ENCODE data around the gene LRATD1.

DNA sequence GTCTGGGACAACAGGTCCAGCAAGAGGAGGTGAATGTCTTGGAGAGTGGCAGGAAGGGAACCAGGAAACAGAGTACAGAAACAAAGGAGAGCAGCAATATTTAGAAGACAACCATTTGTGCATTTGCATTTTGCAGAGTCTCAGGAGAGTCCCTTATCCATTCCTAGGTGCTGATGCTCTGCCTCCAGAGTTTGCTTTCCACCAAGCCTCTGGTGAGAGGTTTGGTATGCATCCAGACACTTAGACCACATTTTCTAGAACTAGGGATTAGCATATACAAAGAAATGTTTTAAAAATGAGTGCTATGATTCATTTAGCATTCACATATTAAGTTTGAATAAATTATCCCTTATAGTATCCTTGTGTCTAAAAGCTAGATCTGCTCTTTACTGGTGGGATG is 18.5 kb upstream of the LRATD1 start:
- TF ChIP-seq, protein P1, sequence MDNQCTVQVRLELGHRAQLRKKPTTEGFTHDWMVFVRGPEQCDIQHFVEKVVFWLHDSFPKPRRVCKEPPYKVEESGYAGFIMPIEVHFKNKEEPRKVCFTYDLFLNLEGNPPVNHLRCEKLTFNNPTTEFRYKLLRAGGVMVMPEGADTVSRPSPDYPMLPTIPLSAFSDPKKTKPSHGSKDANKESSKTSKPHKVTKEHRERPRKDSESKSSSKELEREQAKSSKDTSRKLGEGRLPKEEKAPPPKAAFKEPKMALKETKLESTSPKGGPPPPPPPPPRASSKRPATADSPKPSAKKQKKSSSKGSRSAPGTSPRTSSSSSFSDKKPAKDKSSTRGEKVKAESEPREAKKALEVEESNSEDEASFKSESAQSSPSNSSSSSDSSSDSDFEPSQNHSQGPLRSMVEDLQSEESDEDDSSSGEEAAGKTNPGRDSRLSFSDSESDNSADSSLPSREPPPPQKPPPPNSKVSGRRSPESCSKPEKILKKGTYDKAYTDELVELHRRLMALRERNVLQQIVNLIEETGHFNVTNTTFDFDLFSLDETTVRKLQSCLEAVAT (IDR thresholded peaks at IDR 0.05): no peak
- TF ChIP-seq POLR2A (conservative IDR thresholded peaks at IDR 0.05): no peak
- no peak for TF ChIP-seq KLF1 (tag; IDR thresholded peaks at IDR 0.05)
- TF ChIP-seq NFE2 (IDR thresholded peaks at IDR 0.05; ENCODE audit: low read depth): no peak
- no peak for TF ChIP-seq EP300 (IDR thresholded peaks at IDR 0.05; ENCODE audit: low read length)
- no peak for TF ChIP-seq ATF1 (CRISPR knock-in tag; IDR thresholded peaks at IDR 0.05)
- TF ChIP-seq ATF1 (tag; IDR thresholded peaks at IDR 0.05): no peak
- no peak for TF ChIP-seq TAF15 (IDR thresholded peaks at IDR 0.05; ENCODE audit: low read depth, low read length)
- TF ChIP-seq HMG20B (CRISPR knock-in tag; IDR thresholded peaks at IDR 0.05): no peak
- TF ChIP-seq, protein P2, sequence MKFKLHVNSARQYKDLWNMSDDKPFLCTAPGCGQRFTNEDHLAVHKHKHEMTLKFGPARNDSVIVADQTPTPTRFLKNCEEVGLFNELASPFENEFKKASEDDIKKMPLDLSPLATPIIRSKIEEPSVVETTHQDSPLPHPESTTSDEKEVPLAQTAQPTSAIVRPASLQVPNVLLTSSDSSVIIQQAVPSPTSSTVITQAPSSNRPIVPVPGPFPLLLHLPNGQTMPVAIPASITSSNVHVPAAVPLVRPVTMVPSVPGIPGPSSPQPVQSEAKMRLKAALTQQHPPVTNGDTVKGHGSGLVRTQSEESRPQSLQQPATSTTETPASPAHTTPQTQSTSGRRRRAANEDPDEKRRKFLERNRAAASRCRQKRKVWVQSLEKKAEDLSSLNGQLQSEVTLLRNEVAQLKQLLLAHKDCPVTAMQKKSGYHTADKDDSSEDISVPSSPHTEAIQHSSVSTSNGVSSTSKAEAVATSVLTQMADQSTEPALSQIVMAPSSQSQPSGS (CRISPR knock-in tag; IDR thresholded peaks at IDR 0.05): no peak
- no peak for TF ChIP-seq ETV5 (CRISPR knock-in tag; IDR thresholded peaks at IDR 0.05; ENCODE audit: low read depth)
- no peak for TF ChIP-seq SREBF1 (IDR thresholded peaks at IDR 0.05; ENCODE audit: borderline replicate concordance, low read depth, low read length)
- TF ChIP-seq, protein P3, sequence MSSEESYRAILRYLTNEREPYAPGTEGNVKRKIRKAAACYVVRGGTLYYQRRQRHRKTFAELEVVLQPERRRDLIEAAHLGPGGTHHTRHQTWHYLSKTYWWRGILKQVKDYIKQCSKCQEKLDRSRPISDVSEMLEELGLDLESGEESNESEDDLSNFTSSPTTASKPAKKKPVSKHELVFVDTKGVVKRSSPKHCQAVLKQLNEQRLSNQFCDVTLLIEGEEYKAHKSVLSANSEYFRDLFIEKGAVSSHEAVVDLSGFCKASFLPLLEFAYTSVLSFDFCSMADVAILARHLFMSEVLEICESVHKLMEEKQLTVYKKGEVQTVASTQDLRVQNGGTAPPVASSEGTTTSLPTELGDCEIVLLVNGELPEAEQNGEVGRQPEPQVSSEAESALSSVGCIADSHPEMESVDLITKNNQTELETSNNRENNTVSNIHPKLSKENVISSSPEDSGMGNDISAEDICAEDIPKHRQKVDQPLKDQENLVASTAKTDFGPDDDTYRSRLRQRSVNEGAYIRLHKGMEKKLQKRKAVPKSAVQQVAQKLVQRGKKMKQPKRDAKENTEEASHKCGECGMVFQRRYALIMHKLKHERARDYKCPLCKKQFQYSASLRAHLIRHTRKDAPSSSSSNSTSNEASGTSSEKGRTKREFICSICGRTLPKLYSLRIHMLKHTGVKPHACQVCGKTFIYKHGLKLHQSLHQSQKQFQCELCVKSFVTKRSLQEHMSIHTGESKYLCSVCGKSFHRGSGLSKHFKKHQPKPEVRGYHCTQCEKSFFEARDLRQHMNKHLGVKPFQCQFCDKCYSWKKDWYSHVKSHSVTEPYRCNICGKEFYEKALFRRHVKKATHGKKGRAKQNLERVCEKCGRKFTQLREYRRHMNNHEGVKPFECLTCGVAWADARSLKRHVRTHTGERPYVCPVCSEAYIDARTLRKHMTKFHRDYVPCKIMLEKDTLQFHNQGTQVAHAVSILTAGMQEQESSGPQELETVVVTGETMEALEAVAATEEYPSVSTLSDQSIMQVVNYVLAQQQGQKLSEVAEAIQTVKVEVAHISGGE (CRISPR knock-in tag; IDR thresholded peaks at IDR 0.05): no peak

Measured in K562 (cell line).